GM12878 (cell line): ENCODE measurements around the gene PHEX. TPM values are rescaled to one million over a fixed set of nuclear protein-coding genes. Genes with fewer than 3 reads are reported as not detected.

ENCODE experiments used
- ATAC-seq: fragments of 200-7000 bp; cut with Tn5 transposase; 3 replicates; pipeline ENCODE4 v1.9.1; 2020; ENCODE audit warnings: mild to moderate bottlenecking, moderate library complexity
- BruUV-seq: library from RNA; stranded (reverse); fragments of 400-500 nt; replicated peaks from 2 replicates; lab custom pipeline; 2021; lab: Mats Ljungman, UMichigan
- CTCF ChIA-PET: fragments of 300-600 bp; sonication (Branson Sonifier 250); formaldehyde crosslinking; extraction: SDS; loops from one replicate; lab custom pipeline; 2021; ENCODE audit warnings: inconsistent platforms; lab: Yijun Ruan, JAX
- POLR2A ChIA-PET: fragments of 350-600 bp; formaldehyde crosslinking; extraction: SDS; loops from one replicate; lab custom pipeline; 2021; ENCODE audit warnings: inconsistent platforms; lab: Charles Lee
- RAD21 ChIA-PET: fragments of 300-600 bp; sonication (Branson Sonifier 250); formaldehyde crosslinking; loops from one replicate; lab custom pipeline; 2023; ENCODE audit warnings: antibody characterized with exemption; ENCODE audit not compliant: unreplicated experiment; lab: Charles Lee
- SMC1A ChIA-PET: fragments of 300-600 bp; sonication (Branson Sonifier 250); formaldehyde crosslinking; loops from one replicate; lab custom pipeline; 2023; ENCODE audit not compliant: unreplicated experiment, uncharacterized antibody; lab: Charles Lee
- DNase-seq: peaks from one replicate; pipeline ENCODE4 v3.0.0-alpha.2; 2011; ENCODE audit warnings: low read depth, low spot score
- FAIRE-seq: peaks from 3 replicates; lab custom pipeline; 2011; peaks lifted over from hg19 to GRCh38; lab: Jason Lieb, UNC
- H2AFZ ChIP-seq: 2 replicates; pipeline ENCODE4 v1.6.0; 2011; ENCODE audit warnings: low read depth, low read length, control low read depth; ENCODE audit not compliant: control insufficient read depth
- H3K27ac ChIP-seq: 2 replicates; pipeline ENCODE4 v1.5.1; 2011; ENCODE audit warnings: control low read depth; ENCODE audit not compliant: control insufficient read depth, insufficient read depth
- H3K27me3 ChIP-seq, 2 experiments: replicated peaks in 1 of 2; 2 replicates each; pipeline versions ENCODE4 v1.6.0 to v1.6.1; 2011; ENCODE audit warnings: low read length in 1 of 2; ENCODE audit not compliant: control insufficient read depth in 2 of 2, insufficient read depth in 2 of 2
- H3K36me3 ChIP-seq, 2 experiments: 2 replicates each; pipeline ENCODE4 v1.5.1; 2011; ENCODE audit warnings: low read length in 1 of 2; ENCODE audit not compliant: control insufficient read depth in 2 of 2, insufficient read depth in 2 of 2
- H3K4me1 ChIP-seq: 2 replicates; pipeline ENCODE4 v1.6.1; 2011; ENCODE audit warnings: mild to moderate bottlenecking, low read length, moderate library complexity, mixed read lengths; ENCODE audit not compliant: control insufficient read depth, insufficient read depth
- H3K4me2 ChIP-seq: 2 replicates; pipeline ENCODE4 v1.6.0; 2011; ENCODE audit warnings: control low read depth; ENCODE audit not compliant: control insufficient read depth, insufficient read depth
- H3K4me3 ChIP-seq: fragments of 200-600 bp; sonication (generic); 2 replicates; pipeline ENCODE4 v1.5.1; 2016
- H3K79me2 ChIP-seq: 2 replicates; pipeline ENCODE4 v1.6.0; 2011; ENCODE audit warnings: low read length; ENCODE audit not compliant: control insufficient read depth, insufficient read depth
- H3K9ac ChIP-seq: 2 replicates; pipeline ENCODE4 v1.8.0; 2011; ENCODE audit warnings: low read length, control low read depth, mixed read lengths; ENCODE audit not compliant: control insufficient read depth, insufficient read depth
- H3K9me3 ChIP-seq: replicated peaks from 3 replicates; pipeline ENCODE4 v1.5.1; 2011; ENCODE audit warnings: mild to moderate bottlenecking, low read length; ENCODE audit not compliant: control insufficient read depth, insufficient read depth
- H4K20me1 ChIP-seq: 2 replicates; pipeline ENCODE4 v1.6.0; 2011; ENCODE audit not compliant: control insufficient read depth, insufficient read depth
- EGR1 ChIP-seq, 2 experiments: IDR thresholded peaks; 1 replicate in 1 of 2; 2 replicates in 1 of 2; pipeline ENCODE4 v1.6.1; 2011 to 2012; ENCODE audit warnings: low read depth in 2 of 2, low read length in 2 of 2, borderline replicate concordance in 1 of 2, mild to moderate bottlenecking in 1 of 2, moderate library complexity in 1 of 2
- FOXM1 ChIP-seq: IDR thresholded peaks from 2 replicates; pipeline ENCODE4 v1.6.1; 2012; ENCODE audit warnings: low read depth, mild to moderate bottlenecking, inconsistent platforms, low read length, moderate library complexity
- HDGF ChIP-seq: fragments of 450-650 bp; IDR thresholded peaks from 2 replicates; pipeline ENCODE4 v1.6.1; 2016; ENCODE audit warnings: antibody characterized with exemption
- JUND ChIP-seq: IDR thresholded peaks from 2 replicates; pipeline ENCODE4 v1.6.1; 2012; ENCODE audit warnings: low read depth, mild to moderate bottlenecking, low read length, improper control_type of control experiment, moderate library complexity
- MEF2A ChIP-seq: IDR thresholded peaks from 2 replicates; pipeline ENCODE4 v1.6.1; 2011; ENCODE audit warnings: low read depth, mild to moderate bottlenecking, low read length, moderate library complexity; ENCODE audit not compliant: insufficient read depth
- MXI1 ChIP-seq: fragments of 150-350 bp; IDR thresholded peaks from 2 replicates; pipeline ENCODE4 v1.6.1; 2011; ENCODE audit warnings: low read depth, mild to moderate bottlenecking, inconsistent platforms, low read length, improper control_type of control experiment
- PAX8 ChIP-seq: fragments of 450-650 bp; IDR thresholded peaks from 2 replicates; pipeline ENCODE4 v1.6.1; 2017; ENCODE audit warnings: mild to moderate bottlenecking, moderate library complexity
- RCOR1 ChIP-seq: conservative IDR thresholded peaks from 2 replicates; pipeline ENCODE4 v1.6.1; 2012; ENCODE audit warnings: low read depth, low read length, improper control_type of control experiment
- SMC3 ChIP-seq: IDR thresholded peaks from 2 replicates; pipeline ENCODE4 v1.6.1; 2011; ENCODE audit warnings: low read length, improper control_type of control experiment, borderline replicate concordance
- TBL1XR1 ChIP-seq: IDR thresholded peaks from 2 replicates; pipeline ENCODE4 v1.6.1; 2012; ENCODE audit warnings: low read depth, low read length, improper control_type of control experiment
- WRNIP1 ChIP-seq: IDR thresholded peaks from 2 replicates; pipeline ENCODE4 v1.6.1; 2011; ENCODE audit warnings: low read depth, low read length, improper control_type of control experiment, borderline replicate concordance
- ZNF24 ChIP-seq: fragments of 450-650 bp; IDR thresholded peaks from 2 replicates; pipeline ENCODE4 v1.6.1; 2017; ENCODE audit warnings: antibody characterized with exemption, mild to moderate bottlenecking
- WGBS: methylation state at CpG from one replicate; pipeline ENCODE4 v1.1.6; 2016; ENCODE audit warnings: low lambda C conversion rate; ENCODE audit not compliant: insufficient replicate concordance, insufficient coverage; ENCODE audit errors: missing lambda C conversion rate; 5-methylcytosine and 5-hydroxymethylcytosine counted together
- in situ Hi-C: fragments of 300-500 bp; cut with MboI; formaldehyde crosslinking; loops from 9 replicates; pipeline ENCODE4 v1.14.3; 2018; ENCODE audit warnings: mixed read lengths
- intact Hi-C: fragments of 100-400 bp; cut with micrococcal nuclease; formaldehyde crosslinking; loops from one replicate; pipeline ENCODE4 v1.14.2; 2022; ENCODE audit not compliant: unreplicated experiment
- polyA plus RNA-seq, 11 experiments: library from polyadenylated mRNA; depleted of rRNA in 4 of 11; unstranded in 6 of 11; stranded (reverse) in 5 of 11; fragments of >200 nt; fragmentation: Nextera tagmentation in 4 of 11; fragmentation: Illumina TruSeq in 1 of 11; extraction: Ambion mirVana in 4 of 11; extraction: Trizol in 1 of 11; gene quantifications; 1 replicate in 1 of 11; 2 replicates in 10 of 11; pipeline versions ENCODE4 v1.2.1 to v1.2.3, GENCODE V29; 2011 to 2016; ENCODE audit warnings: inconsistent platforms in 2 of 11, missing spikeins in 2 of 11, low read depth in 1 of 11
- total RNA-seq, 4 experiments: library from RNA; depleted of rRNA in 3 of 4; stranded (reverse); fragments of >200 nt in 3 of 4; fragmentation: Illumina TruSeq in 1 of 4; extraction: Trizol in 1 of 4; gene quantifications; 2 replicates each; pipeline versions ENCODE4 v1.2.1 to v1.2.3, GENCODE V29; 2013 to 2021
- TF ChIP-seq, protein P1 (sequence below): IDR thresholded peaks from 2 replicates; pipeline ENCODE4 v1.6.1; 2011; ENCODE audit warnings: low read depth, mild to moderate bottlenecking, low read length, moderate library complexity, borderline replicate concordance; ENCODE audit errors: extremely low read depth
- TF ChIP-seq, protein P2 (sequence below): fragments of 450-650 bp; IDR thresholded peaks from 2 replicates; pipeline ENCODE4 v1.6.1; 2017; ENCODE audit warnings: mild to moderate bottlenecking, moderate library complexity

PHEX gene
- total and polyA plus RNA-seq, 10 of the 15 experiments (the other 5 are each of a cell fraction or from before 2014, with no cell fraction given): 0.12 to 97.2 (median 0.55) TPM

DNA sequence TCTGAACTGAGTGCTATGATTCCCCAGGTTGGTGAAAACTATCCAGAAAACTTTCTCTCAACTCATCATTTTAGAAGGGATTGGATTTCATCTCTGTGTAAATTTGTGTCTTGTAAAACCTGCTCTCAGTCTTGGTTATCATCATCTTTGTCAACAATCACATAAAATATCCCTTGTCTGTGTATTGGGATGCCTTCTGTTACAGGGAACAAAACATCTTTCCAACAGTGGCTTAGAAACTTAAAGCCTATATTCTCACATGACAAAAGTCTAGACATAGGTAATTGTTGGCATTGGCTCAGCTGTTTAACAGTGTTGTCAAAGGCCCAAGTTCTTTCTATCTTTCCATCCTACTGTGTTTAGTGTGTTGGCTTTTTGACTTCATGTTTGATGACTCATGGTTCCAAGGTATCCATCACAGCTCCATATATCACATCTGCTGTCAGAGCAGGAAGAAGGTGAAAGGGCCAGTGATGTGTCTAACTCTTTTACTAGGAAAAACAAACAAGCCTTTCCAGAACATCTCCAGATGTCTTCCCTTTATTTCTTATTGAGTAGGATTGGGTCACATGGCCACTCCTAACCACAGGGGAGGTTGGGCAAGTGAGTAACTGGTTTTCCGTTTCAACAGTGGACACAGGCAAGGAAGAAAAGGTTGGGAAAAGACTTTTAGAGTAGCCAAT is 65.0 kb downstream of the PHEX start:
- H3K27me3 ChIP-seq: no peaks in the 10 kb centered on the region
- no peak overlapping the region for H3K9ac ChIP-seq
- TF ChIP-seq TBL1XR1 (no peak), JUND (no peak), FOXM1 (no peak), ZNF24 (no peak), EGR1 (IDR thresholded peaks at IDR 0.05; ENCODE audit: borderline replicate concordance in 1 of 2, low read depth in 2 of 2, low read length in 2 of 2) (no peak), HDGF (no peak), MXI1 (no peak), PAX8 (no peak), WRNIP1 (no peak), SMC3 (no peak), MEF2A (no peak), RCOR1 (no peak)
- TF ChIP-seq, protein P1, sequence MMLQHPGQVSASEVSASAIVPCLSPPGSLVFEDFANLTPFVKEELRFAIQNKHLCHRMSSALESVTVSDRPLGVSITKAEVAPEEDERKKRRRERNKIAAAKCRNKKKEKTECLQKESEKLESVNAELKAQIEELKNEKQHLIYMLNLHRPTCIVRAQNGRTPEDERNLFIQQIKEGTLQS: no peak
- TF ChIP-seq, protein P2, sequence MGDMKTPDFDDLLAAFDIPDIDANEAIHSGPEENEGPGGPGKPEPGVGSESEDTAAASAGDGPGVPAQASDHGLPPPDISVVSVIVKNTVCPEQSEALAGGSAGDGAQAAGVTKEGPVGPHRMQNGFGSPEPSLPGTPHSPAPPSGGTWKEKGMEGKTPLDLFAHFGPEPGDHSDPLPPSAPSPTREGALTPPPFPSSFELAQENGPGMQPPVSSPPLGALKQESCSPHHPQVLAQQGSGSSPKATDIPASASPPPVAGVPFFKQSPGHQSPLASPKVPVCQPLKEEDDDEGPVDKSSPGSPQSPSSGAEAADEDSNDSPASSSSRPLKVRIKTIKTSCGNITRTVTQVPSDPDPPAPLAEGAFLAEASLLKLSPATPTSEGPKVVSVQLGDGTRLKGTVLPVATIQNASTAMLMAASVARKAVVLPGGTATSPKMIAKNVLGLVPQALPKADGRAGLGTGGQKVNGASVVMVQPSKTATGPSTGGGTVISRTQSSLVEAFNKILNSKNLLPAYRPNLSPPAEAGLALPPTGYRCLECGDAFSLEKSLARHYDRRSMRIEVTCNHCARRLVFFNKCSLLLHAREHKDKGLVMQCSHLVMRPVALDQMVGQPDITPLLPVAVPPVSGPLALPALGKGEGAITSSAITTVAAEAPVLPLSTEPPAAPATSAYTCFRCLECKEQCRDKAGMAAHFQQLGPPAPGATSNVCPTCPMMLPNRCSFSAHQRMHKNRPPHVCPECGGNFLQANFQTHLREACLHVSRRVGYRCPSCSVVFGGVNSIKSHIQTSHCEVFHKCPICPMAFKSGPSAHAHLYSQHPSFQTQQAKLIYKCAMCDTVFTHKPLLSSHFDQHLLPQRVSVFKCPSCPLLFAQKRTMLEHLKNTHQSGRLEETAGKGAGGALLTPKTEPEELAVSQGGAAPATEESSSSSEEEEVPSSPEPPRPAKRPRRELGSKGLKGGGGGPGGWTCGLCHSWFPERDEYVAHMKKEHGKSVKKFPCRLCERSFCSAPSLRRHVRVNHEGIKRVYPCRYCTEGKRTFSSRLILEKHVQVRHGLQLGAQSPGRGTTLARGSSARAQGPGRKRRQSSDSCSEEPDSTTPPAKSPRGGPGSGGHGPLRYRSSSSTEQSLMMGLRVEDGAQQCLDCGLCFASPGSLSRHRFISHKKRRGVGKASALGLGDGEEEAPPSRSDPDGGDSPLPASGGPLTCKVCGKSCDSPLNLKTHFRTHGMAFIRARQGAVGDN: no peak
- TF ChIP-seq, all 136 proteins: peak for 0
- ChIA-PET POLR2A (no interaction called here), SMC1A (interaction anchor here (1.2 to 2.3 kb wide), 3 partner anchors 20 to 39 kb away, joined by 3 to 6 read pairs (median 3); no protein-coding TSS in a partner anchor), CTCF (interaction anchor here (1.5 to 1.7 kb wide), 2 partner anchors 37 to 41 kb away, joined by 3 read pairs; no protein-coding TSS in a partner anchor), RAD21 (no interaction called here)
- no peak for DNase-seq
- Histone ChIP-seq H3K9me3 (no peaks in the 10 kb centered on the region), H3K36me3 (no peaks in the 10 kb centered on the region), H3K4me3 (no peak overlapping the region), H3K79me2 (no peaks in the 10 kb centered on the region), H3K4me1 (no peaks in the 10 kb centered on the region), H2AFZ (no peak overlapping the region), H3K27ac (no peak overlapping the region), H3K4me2 (no peak overlapping the region), H4K20me1 (no peaks in the 10 kb centered on the region)
- 0% methylated on average over 1 of the region's 1 CpG for WGBS
- in situ Hi-C loops (no loop called here), intact Hi-C loops (no loop called here)
- ATAC-seq: no peak
- no TSS peak for BruUV-seq
- FAIRE-seq: no peak
